Adrenal gland (tissue), 5 donors: ENCODE data around the gene MLLT1.

Experiments
- POLR2A ChIP-seq, 2 donors: fragments of 450-650 bp; IDR thresholded peaks; one replicate each; pipeline ENCODE4 v1.6.1; 2017; ENCODE audit warnings: antibody characterized with exemption in 2 of 2, mild to moderate bottlenecking in 2 of 2, moderate library complexity in 1 of 2
- TF ChIP-seq, protein P1 (sequence below), 6 experiments: fragments of 450-650 bp in 4 of 6; fragments of 200-600 bp in 2 of 6; sonication (generic) in 1 of 6; IDR thresholded peaks; 1 replicate in 5 of 6; 2 replicates in 1 of 6; pipeline versions ENCODE4 v1.5.1 to v1.8.0; 2016 to 2021; ENCODE audit warnings: antibody characterized with exemption in 6 of 6, mild to moderate bottlenecking in 2 of 6, moderate library complexity in 1 of 6
- donor health status: DM: no; HTN: no; CAD: no.

DNA sequence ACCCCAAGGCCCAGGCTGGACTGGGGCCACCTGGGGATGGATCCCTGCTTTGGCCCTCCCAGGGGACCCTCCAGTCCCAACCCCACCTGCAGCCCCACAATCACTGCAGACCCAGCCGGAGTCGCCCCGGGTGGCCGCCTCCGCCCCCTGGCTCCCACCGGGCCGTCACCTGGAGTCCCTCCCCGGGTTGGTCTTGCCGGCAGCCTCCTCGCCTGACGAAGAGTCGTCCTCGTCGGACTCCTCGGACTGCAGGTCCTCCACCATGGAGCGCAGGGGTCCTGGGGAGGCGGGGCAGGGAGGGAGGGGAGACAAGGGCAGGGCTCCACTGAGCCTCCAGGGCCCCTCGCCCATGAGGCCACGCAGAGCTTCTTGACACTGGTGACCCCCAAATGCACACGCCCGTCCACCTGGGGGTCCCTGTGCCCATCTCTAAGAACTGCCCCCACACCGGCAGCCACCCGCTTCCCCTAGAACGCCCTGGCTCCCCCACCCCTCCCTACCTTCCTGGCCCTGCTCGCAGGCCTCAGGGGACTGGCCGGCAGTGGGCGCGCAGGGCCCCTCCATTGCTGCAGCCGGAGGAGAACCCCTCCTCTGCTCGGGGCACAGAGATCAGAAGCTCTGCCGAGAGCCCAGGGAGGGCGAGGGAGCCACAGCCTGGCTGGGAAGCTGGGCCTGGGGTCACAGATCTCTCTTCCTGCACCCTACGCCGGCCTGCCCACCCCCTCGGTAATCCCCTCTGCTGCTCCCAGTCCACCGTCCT lies 63.4 kb downstream of the MLLT1 start:
- TF ChIP-seq, protein P1, sequence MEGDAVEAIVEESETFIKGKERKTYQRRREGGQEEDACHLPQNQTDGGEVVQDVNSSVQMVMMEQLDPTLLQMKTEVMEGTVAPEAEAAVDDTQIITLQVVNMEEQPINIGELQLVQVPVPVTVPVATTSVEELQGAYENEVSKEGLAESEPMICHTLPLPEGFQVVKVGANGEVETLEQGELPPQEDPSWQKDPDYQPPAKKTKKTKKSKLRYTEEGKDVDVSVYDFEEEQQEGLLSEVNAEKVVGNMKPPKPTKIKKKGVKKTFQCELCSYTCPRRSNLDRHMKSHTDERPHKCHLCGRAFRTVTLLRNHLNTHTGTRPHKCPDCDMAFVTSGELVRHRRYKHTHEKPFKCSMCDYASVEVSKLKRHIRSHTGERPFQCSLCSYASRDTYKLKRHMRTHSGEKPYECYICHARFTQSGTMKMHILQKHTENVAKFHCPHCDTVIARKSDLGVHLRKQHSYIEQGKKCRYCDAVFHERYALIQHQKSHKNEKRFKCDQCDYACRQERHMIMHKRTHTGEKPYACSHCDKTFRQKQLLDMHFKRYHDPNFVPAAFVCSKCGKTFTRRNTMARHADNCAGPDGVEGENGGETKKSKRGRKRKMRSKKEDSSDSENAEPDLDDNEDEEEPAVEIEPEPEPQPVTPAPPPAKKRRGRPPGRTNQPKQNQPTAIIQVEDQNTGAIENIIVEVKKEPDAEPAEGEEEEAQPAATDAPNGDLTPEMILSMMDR (IDR thresholded peaks at IDR 0.05): no peak
- TF ChIP-seq POLR2A (IDR thresholded peaks at IDR 0.05): no peak
